GM18519 (cell line): ENCODE results near the gene INPPL1.

ENCODE experiments used
- ATAC-seq: cut with Tn5 transposase; IDR thresholded peaks from one replicate; pipeline ENCODE4 v1.9.1; 2021; ENCODE audit warnings: mild to moderate bottlenecking, moderate library complexity; ENCODE audit not compliant: unreplicated experiment, low FRiP score

INPPL1 gene

DNA sequence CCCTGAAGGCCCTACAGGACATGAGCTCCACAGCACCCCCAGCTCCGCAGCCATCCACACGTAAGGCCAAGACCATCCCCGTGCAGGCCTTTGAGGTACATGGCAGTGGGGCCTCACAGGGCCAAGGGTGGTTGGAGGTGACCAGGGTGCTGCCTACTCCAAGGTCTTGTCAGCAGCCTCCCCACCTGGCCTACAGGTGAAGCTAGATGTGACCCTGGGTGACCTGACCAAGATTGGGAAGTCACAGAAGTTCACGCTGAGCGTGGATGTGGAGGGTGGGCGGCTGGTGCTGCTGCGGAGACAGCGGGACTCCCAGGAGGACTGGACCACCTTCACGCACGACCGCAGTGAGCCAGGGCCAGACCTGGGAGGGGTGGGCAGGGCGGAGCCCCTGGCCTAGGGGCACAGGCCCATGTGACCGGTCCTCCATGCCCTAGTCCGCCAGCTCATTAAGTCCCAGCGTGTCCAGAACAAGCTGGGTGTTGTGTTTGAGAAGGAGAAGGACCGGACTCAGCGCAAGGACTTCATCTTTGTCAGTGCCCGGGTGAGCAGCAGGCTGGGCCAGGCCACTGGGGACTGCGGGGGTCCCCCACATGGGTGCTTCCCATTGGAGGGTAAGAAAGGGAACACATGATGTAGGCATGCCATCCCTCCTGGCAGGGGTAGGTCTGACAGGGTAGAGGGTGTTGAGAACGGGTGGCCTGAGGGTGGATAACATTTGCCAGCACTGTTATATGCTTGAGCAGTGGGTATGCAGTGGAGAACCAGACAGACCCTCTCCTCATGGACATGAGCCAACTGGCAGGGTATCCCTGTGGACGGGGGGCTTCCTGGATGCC is 5.6 kb downstream of the INPPL1 start:
- ATAC-seq = no peak

DNA sequence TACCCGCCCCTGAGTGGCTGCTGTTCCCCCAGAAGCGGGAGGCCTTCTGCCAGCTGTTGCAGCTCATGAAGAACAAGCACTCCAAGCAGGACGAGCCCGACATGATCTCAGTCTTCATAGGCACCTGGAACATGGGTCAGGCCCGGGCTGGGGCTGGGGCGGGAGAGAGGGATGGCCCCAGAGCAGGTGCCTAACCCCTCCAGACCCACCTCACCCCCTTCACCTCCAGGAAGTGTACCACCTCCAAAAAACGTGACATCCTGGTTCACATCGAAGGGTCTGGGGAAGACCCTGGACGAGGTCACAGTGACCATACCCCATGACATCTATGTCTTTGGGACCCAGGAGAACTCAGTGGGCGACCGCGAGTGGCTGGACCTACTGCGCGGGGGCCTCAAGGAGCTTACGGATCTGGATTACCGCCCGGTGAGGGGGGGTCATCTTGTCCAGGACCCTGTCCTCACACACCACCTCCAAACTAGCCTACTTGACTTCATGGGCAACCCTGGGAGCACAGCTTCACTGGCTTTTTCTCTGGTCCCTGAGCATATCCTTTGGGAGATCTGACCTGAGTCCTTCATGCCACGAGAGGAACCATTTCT is 6.3 kb downstream of the INPPL1 start:
- ATAC-seq = no peak

DNA sequence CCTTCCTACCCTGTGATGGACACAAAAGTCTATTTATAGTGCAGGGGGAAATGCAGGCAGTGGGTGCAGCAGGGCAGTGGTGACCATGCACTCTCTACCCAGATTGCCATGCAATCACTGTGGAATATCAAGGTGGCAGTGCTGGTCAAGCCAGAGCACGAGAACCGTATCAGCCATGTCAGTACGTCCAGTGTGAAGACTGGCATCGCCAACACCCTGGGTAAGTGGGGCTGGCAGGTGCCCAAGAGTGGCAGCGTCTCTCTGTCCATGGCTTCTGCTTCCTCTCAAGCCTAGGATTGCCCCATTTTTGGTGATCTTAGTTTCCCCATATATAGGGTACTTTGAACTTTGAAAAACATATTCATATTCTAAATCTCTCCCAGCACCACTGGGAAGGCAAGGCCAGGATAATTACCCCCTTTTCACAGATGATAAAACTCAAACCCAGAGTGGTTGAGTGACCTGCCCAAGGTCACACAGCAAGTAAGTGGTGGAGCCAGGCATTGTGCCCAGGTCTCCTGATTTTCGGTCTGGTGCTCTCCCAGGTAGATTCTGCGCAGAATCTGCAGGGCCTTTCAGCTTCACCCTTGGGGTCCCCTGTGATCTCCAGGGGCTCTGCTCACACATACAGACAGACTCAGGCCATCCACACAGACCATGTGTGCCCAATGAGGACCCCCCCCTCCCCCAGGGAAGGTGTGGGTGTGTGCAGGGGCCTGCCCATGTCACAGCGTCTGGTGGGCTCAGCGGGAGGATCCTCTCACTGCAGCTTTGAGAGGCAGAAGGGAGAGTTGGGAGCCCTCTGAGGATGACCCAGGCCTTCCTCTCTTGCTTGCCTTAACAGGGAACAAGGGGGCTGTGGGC is 7.1 kb downstream of the INPPL1 start:
- no peak for ATAC-seq

DNA sequence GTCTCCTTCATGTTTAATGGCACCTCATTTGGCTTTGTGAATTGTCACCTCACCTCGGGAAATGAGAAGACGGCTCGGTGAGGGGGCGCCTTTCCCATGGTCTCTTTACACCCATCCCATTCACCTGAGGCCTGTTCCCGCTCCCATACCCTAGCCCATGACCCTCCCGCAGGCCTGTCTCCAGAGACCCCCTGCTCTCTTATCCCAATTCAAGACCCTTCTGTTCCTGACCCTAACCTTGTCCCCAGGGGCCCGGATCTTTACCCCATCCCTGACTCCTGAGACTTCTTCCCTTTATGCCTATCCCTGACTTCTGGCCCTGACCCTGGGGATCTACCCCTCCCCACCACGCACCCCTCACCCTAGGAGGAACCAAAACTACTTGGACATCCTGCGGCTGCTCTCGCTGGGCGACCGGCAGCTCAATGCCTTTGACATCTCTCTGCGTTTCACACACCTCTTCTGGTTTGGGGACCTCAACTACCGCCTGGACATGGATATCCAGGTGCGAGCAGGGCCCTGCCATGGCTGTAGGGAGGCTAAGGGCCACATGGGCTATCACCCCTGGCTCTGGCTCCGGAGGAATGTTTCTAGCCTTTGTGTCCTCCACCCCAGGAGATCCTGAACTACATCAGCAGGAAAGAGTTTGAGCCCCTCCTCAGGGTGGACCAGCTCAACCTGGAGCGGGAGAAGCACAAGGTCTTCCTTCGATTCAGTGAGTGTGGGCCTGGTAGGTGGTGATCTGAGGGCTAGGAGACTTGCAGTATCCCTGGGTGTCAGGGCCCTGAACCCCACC is 7.9 kb downstream of the INPPL1 start:
- no peak for ATAC-seq

DNA sequence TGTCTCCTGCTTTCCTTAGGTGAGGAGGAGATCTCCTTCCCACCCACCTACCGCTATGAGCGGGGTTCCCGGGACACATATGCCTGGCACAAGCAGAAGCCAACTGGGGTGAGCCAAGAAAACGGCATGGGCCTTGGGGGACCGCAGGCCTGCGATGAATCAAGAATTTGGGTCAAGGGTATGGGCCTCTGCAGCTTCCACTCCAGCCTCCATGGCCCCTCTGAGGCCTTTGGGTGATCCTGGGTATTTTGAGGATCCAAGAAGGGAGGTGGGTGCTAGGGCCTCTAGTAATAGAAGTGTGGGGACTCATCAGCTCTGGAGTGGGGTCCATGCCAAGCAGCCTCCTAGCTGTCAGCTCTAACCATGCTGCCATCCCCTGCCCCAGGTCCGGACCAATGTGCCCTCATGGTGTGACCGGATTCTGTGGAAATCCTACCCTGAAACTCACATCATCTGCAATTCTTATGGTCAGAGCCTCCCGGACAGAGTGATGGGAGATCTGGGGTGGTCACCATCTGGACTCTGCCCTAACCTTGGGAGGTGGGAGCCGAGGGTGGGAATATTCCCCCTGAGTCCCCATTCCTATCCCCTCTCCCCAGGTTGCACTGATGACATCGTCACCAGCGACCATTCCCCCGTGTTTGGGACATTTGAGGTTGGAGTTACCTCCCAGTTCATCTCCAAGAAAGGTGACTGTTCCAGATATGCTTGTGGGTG is 8.6 kb downstream of the INPPL1 start:
- no peak for ATAC-seq

DNA sequence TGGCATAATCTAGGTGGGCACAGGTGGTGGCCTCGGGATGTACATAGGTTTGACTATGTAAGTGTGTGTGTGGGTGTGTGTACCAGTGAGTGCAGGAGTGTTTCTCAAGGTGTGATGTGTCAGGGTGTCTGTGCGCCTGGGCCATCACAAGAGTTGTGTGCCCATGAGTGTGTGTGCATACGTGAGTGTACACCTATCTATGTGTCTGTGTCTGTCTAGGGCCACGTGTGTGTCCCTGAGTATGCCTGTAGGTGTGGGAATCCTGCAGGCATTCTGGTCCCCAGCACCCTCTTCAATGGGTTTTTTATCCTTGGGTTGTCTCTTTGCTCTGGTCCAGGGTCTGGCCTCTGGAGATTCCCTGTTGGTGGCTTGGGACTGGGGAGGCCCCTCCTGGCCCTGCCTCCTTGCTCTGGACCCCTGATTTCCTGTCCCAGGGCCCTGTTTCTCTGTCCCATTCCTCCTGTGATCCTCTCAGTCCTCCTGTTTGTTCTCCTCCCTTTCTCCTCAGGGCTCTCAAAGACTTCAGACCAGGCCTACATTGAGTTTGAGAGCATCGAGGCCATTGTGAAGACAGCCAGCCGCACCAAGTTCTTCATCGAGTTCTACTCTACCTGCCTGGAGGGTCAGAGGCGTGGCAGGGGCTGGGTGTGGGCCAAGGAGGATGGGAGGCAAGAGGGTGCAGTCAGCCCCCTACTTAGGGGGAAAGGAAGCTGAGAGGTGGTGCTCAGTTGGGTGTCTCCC is 9.4 kb downstream of the INPPL1 start:
- ATAC-seq = no peak

DNA sequence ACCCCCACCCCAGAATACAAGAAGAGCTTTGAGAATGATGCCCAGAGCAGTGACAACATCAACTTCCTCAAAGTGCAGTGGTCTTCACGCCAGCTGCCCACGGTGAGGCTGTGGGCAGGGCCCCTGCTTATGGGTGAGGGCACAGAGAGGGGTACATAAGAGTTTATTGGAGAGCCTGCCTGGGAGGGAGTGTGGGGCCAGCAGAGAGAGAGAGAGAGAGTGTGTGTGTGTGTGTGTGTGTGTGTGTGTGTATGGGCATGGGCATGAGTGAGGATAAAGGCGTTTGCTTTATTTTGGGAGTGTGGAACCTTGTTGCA is 9.9 kb downstream of the INPPL1 start:
- ATAC-seq = no peak

DNA sequence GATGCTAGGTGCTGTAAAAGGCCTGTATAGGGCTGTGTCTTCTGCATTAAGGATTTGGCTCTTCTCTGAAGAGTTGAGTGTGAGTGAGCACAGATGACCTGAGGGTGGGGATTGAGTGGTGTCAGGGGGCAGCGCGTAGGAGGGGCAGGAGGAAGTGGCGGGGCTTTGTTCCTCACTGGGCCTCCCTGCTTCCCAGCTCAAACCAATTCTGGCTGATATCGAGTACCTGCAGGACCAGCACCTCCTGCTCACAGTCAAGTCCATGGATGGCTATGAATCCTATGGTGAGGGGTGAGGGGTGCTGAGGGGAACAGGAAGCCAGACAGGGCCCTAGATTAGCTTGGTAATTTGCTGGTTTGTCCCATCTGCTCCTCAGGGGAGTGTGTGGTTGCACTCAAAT is 10.4 kb downstream of the INPPL1 start:
- no peak for ATAC-seq

DNA sequence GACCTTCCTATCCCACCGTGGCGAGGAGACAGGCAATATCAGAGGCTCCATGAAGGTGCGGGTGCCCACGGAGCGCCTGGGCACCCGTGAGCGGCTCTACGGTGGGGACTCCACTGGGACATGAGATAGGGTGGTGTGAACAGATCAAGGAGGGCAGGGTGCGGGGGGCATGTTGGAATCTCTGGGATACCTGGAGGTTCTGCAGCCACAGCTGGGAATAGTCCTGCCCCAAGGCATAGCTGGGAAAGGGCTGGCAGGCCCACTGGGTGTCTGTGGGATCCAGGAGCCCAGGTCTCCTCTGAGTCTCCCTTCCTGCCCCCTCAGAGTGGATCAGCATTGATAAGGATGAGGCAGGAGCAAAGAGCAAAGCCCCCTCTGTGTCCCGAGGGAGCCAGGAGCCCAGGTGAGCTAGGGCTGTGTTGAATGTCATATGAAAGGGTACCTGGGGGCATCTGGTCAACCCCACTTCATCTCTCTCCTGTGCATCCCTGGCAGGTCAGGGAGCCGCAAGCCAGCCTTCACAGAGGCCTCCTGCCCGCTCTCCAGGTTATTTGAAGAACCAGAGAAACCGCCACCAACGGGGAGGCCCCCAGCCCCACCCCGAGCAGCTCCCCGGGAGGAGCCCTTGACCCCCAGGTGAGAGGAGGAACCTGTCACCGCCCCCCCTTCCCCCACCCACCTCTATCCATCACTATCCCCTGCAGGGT is 10.9 kb downstream of the INPPL1 start:
- ATAC-seq = no peak

DNA sequence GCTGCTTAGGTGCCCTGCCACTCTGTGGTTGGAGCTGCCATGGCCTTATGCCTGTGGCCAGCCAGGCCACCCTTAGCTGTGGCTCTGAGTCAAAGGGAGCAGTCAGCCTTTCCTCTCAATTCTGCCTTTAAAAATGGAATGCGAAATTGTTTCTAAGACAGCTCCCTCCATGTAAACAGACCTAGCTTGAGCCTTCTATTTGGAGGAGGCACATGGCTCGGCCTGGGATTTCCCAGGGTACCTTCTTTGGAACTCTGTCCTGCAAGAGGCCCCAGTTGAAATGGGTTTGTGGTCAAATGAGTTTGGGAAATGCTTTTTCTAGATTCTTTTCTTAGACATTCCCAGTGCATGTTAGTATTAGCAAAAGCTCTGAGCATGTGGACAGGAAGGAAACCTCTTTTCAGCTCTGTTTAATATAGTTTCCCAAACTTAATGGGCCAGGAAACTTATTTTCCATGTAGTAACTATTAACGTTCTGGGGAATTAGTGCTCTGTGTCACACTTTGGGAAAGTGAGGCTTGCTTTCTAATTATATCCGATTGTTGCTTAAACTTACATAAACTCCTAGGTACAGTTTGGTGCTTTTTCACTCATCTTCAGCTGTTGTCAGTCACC is 11.6 kb downstream of the INPPL1 start:
- ATAC-seq = no peak

DNA sequence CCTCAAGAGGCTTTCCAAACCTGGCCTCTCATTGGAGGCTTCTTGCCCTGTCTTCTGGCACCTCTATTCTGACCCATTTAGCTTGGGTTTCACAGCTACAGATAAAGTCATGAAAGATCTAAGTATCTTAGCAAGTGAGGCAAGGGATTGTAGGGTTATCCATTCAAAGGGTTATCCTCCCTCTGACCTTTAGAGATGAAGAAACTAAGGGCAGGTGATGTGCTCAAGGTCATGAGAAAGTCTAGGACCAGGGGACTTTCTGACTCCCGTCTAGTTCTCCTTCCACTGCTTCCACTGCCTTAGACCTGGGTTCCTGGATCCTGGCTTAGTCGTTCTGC is 12.2 kb downstream of the INPPL1 start:
- no peak for ATAC-seq

DNA sequence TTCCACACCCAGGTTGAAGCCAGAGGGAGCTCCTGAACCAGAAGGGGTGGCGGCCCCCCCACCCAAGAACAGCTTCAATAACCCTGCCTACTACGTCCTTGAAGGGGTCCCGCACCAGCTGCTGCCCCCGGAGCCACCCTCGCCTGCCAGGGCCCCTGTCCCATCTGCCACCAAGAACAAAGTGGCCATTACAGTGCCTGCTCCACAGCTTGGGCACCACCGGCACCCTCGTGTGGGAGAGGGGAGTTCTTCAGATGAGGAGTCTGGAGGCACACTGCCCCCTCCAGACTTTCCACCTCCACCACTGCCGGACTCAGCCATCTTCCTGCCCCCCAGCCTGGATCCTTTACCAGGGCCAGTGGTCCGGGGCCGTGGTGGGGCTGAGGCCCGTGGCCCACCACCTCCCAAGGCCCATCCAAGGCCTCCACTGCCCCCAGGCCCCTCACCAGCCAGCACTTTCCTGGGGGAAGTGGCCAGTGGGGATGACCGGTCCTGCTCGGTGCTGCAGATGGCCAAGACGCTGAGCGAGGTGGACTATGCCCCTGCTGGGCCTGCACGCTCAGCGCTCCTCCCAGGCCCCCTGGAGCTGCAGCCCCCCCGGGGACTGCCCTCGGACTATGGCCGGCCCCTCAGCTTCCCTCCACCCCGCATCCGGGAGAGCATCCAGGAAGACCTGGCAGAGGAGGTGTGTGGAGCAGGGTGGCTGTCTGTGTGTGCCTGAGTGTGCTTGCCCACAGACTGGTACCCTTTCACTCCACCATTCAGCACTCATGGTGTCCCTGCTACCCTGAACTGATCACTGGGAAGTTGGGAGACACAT is 12.8 kb downstream of the INPPL1 start:
- no peak for ATAC-seq

DNA sequence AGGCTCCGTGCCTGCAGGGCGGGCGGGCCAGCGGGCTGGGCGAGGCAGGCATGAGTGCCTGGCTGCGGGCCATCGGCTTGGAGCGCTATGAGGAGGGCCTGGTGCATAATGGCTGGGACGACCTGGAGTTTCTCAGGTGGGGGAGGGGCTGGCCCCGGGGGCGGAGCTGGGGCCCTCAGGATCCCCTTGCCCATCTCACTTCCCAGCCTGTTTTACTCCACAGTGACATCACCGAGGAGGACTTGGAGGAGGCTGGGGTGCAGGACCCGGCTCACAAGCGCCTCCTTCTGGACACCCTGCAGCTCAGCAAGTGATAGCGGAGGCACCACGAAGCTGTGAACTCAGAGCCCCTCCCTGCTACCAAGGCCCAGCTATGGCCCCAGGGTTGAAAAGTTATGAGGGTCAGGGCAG is 13.5 kb downstream of the INPPL1 start:
- ATAC-seq = no peak

DNA sequence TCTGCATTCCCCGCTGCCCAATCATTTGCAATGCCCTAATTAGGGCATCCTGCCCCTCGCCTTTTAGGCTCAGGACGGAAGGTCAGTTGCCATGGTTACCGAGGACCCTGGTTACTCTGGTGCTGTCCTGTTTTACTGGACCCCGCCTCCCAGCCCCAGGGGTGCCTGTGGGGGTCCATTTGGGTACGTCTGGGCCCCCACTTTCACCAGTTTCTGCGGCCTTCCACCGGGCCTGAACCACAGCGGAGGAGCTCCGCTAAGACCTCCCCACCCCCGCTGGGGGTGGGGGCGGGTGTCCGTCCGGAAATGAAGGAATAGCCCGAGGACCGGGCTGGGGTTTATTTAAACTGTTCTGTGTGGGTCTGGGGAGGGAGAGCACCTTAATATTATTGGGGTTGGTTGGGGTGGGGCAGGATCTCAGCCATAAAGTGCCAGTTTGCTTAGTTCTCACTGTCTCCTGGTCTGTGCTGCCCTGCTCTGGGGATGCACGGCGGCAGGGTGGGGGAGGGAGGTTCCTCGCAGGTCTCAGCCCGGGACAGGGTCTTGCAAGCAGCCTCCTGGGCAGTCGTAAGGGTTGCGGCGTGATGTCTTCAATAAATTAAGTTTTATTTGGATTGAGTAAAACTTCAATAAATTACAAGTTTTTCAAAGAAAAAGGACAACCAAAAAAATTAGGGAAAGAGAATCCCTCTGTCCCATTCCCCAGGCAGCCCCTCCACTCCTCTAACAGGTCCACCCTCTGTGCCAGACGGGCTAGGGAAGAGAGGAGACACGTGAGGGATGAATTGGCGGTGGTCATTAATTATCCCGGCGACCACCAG is 14.1 kb downstream of the INPPL1 start:
- no peak for ATAC-seq

DNA sequence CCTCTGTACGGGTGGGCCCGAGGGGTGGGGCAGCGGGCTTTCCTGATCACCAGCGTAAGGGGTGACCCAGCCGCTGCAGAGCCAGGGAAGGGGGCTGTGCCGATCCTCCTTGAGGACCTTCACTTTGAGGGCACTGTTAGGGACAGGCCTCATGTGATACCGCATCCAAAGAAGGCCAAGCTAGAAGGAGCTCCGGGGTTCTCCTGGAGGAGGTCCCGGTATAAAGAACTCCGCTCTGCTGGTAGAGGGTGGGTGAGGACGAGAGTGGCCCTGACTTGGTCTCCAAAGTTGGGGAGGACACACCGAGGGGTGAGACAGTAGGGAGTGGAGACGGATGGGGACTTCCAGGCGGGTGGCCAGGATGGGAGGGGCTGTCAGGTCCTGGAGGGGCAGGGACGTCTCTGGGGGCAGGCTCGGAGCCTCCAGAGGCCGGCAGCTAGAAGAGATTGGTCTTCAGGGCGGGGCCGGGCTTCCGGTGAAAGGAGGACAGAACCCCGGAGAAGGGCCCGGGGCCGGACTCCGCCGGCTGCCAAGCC is 14.8 kb downstream of the INPPL1 start:
- ATAC-seq = no peak

DNA sequence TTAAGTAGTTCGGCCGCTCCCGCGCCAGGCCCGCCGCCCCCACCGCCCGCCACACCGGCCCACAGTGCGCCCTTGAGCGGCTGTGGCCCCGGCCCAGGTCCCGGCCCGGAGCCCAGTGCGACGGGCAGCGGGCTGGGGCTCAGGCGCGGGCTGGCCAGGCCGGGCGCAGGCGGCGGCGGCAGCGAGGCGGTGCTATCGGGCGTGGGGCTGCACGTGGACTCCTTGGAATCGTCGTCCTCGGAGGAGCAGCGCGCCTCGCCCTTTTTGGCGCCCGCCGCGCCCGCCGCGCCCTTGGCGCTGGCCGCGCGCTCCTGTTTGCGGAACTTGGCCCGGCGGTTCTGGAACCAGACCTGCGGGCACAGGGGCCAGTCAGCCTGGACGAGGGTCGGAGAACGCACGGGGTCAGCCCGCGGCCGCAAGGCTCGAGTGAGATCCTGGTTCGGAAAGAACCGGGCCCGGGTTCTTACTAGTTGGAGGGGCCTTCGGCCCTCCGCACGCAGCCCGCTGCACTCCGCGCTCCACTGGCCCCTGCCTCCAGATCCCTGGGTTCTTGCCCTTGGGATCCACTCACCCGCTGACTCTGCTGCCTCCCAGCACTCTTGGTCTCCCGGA is 15.4 kb downstream of the INPPL1 start:
- ATAC-seq = no peak
